K562 (cell line): ENCODE measurements around the gene CEP350.

ENCODE experiments used
- ADNP ChIP-seq: fragments of 200-800 bp; sonication (Bioruptor generic); IDR thresholded peaks from 2 replicates; pipeline ENCODE4 v1.6.1; 2016; ENCODE audit warnings: missing genetic modification characterization, missing compliant biosample characterization
- CHAMP1 ChIP-seq: fragments of 450-650 bp; IDR thresholded peaks from 2 replicates; pipeline ENCODE4 v1.6.1; 2016; ENCODE audit warnings: mild to moderate bottlenecking
- JUND ChIP-seq, 2 experiments: IDR thresholded peaks; 2 replicates in 1 of 2; 3 replicates in 1 of 2; pipeline ENCODE4 v1.6.1; 2011; ENCODE audit warnings: borderline replicate concordance in 2 of 2, low read depth in 2 of 2, low read length in 2 of 2, improper control_type of control experiment in 1 of 2, missing biosample characterization in 1 of 2, missing genetic modification characterization in 1 of 2, missing genetic modification reagents in 1 of 2
- NCOR1 ChIP-seq: fragments of 450-650 bp; IDR thresholded peaks from 2 replicates; pipeline ENCODE4 v1.6.1; 2016; ENCODE audit warnings: mild to moderate bottlenecking, moderate library complexity
- PATZ1 ChIP-seq: fragments of 250-450 bp; sonication (Bioruptor Pico); IDR thresholded peaks from 2 replicates; pipeline ENCODE4 v1.5.0; 2020; ENCODE audit warnings: mild to moderate bottlenecking, borderline replicate concordance
- TAF1 ChIP-seq: IDR thresholded peaks from 2 replicates; pipeline ENCODE4 v1.6.1; 2011; ENCODE audit warnings: mild to moderate bottlenecking, low read length, moderate library complexity; ENCODE audit not compliant: insufficient read depth, control insufficient read depth, severe bottlenecking; ENCODE audit errors: extremely low read depth
- ZNF24 ChIP-seq: fragments of 450-650 bp; IDR thresholded peaks from 2 replicates; pipeline ENCODE4 v1.6.1; 2016
- TF ChIP-seq, protein P1 (sequence below): sonication (generic); formaldehyde crosslinking; IDR thresholded peaks from 2 replicates; pipeline ENCODE4 v1.8.0; 2023; ENCODE audit warnings: missing genetic modification reagents, mild to moderate bottlenecking, borderline replicate concordance
- TF ChIP-seq, protein P2 (sequence below): sonication (generic); formaldehyde crosslinking; IDR thresholded peaks from 2 replicates; pipeline ENCODE4 v1.8.0; 2022; ENCODE audit warnings: mild to moderate bottlenecking, missing genetic modification reagents

DNA sequence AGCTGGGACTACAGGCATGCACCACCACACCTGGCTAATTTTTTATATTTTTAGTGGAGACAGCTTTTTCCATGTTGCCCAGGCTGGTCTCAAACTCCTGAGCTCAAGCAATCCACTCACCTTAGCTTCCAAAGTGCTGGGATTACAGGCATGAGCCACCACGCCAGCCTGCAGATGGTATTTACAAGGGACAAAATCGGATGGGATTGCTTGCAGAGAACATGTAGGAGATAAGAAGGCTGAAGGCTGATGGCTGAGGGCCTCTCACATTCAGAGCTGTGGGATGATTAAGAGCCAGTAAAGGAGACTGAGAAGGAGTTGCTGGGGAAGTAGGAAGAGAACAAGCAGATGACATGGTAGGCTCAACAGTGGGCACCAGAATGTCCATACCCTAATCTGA, 176.0 kb downstream of the CEP350 start:
- TF ChIP-seq ZNF24 (no peak), JUND (IDR thresholded peaks at IDR 0.05; ENCODE audit: borderline replicate concordance, low read depth, low read length) (no peak), JUND (tag; IDR thresholded peaks at IDR 0.05; ENCODE audit: borderline replicate concordance, low read depth, low read length) (no peak), TAF1 (no peak), NCOR1 (no peak), ADNP (tag) (no peak), PATZ1 (CRISPR knock-in tag) (no peak), CHAMP1 (no peak)
- TF ChIP-seq, protein P1, sequence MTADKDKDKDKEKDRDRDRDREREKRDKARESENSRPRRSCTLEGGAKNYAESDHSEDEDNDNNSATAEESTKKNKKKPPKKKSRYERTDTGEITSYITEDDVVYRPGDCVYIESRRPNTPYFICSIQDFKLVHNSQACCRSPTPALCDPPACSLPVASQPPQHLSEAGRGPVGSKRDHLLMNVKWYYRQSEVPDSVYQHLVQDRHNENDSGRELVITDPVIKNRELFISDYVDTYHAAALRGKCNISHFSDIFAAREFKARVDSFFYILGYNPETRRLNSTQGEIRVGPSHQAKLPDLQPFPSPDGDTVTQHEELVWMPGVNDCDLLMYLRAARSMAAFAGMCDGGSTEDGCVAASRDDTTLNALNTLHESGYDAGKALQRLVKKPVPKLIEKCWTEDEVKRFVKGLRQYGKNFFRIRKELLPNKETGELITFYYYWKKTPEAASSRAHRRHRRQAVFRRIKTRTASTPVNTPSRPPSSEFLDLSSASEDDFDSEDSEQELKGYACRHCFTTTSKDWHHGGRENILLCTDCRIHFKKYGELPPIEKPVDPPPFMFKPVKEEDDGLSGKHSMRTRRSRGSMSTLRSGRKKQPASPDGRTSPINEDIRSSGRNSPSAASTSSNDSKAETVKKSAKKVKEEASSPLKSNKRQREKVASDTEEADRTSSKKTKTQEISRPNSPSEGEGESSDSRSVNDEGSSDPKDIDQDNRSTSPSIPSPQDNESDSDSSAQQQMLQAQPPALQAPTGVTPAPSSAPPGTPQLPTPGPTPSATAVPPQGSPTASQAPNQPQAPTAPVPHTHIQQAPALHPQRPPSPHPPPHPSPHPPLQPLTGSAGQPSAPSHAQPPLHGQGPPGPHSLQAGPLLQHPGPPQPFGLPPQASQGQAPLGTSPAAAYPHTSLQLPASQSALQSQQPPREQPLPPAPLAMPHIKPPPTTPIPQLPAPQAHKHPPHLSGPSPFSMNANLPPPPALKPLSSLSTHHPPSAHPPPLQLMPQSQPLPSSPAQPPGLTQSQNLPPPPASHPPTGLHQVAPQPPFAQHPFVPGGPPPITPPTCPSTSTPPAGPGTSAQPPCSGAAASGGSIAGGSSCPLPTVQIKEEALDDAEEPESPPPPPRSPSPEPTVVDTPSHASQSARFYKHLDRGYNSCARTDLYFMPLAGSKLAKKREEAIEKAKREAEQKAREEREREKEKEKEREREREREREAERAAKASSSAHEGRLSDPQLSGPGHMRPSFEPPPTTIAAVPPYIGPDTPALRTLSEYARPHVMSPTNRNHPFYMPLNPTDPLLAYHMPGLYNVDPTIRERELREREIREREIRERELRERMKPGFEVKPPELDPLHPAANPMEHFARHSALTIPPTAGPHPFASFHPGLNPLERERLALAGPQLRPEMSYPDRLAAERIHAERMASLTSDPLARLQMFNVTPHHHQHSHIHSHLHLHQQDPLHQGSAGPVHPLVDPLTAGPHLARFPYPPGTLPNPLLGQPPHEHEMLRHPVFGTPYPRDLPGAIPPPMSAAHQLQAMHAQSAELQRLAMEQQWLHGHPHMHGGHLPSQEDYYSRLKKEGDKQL (CRISPR knock-in tag), result no peak
- TF ChIP-seq, protein P2, sequence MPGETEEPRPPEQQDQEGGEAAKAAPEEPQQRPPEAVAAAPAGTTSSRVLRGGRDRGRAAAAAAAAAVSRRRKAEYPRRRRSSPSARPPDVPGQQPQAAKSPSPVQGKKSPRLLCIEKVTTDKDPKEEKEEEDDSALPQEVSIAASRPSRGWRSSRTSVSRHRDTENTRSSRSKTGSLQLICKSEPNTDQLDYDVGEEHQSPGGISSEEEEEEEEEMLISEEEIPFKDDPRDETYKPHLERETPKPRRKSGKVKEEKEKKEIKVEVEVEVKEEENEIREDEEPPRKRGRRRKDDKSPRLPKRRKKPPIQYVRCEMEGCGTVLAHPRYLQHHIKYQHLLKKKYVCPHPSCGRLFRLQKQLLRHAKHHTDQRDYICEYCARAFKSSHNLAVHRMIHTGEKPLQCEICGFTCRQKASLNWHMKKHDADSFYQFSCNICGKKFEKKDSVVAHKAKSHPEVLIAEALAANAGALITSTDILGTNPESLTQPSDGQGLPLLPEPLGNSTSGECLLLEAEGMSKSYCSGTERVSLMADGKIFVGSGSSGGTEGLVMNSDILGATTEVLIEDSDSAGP (CRISPR knock-in tag), result no peak
